ENCODE measurements around the gene DOLPP1.

The DOLPP1 gene

DNA sequence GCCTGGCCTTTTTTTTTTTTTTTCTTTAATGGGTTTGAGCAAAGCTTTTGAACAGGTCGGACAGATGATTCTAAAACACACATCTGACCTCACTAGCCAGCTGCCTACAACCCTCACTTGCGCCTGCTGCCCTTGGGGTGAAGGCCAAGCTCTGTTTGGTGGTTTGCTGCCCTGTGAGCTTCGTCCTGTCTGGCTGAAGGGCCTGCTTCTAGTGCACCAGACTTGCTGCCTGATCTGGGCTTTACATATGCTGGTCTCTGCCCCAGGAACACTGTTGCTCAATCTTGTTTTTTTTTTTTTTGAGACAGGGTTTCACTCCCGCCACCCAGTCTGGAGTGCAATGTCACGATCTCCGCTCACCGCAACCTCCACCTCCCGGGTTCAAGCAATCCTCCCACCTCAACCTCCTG is 16.4 kb upstream of the DOLPP1 start:
- no peak for DNase-seq (ENCODE audit: low read depth in 2 of 2)

DNA sequence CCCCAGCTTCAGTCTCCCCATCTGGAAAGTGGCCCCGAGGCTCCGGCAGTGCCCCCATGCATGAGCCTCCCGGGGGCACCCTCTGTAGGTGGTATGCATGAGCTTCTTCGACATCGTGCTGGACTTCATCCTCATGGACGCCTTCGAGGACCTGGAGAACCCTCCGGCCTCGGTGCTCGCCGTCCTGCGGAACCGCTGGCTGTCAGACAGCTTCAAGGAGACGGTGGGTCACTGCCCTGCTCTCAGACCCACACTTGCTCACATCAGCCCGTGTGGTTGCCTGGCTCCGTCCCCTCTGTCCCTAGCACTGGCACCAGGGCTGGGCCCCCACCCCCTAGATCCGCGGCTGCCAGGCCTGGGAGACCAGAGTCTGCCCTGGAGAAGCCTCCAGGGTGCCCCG is 12.8 kb upstream of the DOLPP1 start:
- DNase-seq (ENCODE audit: low read depth in 2 of 2), result no peak

DNA sequence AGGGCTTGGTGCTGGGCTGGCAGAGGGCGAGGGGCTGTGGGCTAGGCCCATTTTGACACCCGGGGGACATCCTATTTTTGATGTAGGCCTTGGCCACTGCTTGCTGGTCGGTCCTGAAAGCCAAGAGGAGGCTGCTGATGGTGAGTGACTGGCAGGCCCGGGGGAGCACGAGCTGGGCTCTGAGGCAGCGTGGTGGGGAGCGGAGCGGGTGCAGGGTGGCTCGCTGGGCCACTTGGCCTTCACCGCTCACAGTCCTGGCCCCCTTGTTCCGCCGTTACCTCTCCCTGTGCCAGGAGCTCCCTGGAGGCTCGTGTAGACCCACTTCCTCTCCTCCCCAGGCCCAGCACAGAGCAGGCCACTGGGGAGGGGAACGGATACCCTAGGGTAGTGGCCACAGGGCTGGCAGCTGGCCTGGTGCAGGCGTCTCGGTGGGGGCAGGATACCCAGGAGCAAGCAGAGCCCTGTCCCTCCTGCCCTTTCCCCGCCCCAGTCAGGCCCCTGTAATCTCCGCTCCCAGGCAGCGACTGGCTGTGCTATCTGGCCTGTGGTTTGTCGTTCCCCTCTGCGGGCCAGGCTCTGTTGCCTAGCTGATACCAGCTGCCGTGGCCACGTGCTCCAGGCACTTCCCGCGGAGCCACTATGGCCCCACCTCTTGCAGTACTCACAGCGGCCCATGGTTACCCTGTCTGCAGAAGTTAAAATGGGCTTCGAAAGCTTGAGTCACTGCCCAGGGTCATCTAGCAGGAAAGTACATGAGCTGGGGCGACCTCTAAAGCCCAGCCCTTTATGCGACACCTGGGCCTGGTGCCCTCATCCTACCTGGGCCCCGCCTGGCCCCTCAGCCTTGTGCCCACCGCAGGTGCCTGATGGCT is 11.7 kb upstream of the DOLPP1 start:
- DNase-seq (ENCODE audit: low read depth in 2 of 2), result peak; percentile 28 to 34

DNA sequence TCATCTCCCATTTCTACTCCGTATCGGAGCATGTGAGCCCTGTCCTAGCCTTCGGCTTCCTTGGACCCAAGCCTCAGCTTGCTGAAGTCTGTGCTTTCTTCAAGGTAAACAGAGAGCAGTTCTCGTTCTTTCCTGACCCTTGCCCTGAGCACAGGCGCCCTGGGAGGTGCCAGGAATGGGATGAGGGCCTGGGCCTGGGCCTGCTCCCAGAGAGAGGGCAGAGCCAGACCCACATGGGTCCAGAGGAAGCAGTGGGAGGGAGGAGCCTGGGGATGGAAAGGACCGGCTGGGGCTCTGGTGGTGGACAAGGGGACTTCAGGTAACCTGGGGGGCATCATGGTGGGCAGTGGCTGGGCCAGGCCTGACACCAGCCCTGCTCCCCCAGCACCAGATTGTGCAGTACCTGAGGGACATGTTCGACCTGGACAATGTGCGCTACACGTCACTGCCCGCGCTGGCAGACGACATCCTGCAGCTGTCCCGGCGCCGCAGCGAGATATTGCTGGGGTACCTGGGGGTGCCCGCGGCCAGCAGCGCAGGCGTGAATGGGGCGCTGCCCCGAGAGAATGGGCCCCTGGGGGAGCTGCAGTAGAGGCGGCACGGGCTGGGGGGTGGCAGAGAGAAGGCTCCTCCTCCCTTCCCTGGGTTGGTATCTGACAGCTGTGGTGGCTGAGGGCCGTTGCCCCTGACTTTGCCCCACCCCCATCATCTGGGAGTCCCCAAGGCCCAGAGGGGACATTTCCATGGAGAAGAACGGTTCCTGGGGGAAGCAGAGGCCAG is 10.9 kb upstream of the DOLPP1 start:
- no peak for DNase-seq (ENCODE audit: low read depth in 2 of 2)

DNA sequence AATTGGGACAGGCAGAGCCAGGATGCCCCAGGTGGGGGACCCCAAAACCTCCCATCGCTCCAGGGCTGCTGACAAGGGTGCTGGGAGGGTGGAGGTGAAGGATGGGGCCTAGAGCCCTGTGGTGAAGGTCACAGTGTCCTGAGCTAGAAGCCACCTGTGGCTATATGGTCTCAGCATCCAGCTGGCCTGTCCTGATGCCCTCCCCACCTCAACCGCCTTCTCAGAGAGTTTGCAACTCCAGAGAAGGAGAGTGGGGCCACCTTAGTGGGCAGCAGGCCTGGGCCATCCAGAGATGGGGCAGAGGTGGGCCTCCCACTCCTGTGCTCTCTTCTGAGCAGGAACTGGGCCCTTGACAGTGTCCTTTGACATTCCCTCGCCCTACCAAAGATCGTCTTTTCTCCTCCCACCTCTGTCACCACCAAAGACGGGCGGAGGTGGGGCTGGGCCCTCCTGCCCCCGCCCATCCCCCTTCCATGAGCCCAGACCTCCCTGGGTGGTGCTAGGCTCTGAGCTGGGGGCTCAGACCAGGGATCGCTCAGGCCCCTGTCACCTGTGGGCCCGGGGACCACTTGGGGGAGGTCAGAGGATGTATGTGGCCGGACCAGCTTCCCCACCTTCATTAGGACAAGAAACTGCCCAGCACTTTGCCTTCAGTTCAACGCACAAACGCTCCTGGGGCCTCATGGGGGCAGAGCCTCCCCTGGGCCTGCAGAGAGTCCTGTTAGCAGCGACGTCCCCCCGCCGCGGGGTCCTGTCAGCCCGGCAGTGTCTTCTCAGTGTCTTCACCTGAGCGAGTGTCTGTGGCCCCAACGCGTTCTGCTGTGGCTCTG is 10.0 kb upstream of the DOLPP1 start:
- DNase-seq (ENCODE audit: low read depth in 2 of 2), result no peak

DNA sequence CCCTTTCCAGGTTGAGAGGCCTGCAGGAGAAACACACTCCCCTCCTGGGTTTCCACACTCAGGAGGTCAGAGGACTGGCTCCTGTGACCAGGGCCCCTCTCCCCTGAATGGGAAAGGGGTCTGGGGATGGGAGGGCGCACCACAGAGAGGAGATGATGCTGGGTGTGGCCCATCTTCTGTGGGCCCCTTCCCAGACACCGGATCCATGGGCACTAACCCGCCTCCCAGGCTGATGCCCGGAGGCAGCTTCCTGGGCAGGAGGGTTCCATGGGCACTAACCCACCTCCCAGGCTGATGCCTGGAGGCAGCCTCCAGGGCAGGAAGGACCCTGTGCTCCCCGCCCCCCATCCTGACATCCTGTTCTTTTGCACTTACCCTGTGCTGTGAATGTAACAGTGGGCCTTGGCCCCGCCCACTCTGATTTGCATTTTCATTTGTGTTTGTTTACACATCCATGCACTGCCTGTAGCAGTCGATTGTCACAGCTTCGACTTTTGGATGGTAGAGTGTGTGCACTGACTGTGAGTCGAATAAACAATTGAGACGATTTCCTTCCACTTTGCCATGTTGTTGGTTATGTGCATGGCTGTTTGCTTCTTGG is 9.3 kb upstream of the DOLPP1 start:
- DNase-seq (ENCODE audit: low read depth in 2 of 2), result no peak

DNA sequence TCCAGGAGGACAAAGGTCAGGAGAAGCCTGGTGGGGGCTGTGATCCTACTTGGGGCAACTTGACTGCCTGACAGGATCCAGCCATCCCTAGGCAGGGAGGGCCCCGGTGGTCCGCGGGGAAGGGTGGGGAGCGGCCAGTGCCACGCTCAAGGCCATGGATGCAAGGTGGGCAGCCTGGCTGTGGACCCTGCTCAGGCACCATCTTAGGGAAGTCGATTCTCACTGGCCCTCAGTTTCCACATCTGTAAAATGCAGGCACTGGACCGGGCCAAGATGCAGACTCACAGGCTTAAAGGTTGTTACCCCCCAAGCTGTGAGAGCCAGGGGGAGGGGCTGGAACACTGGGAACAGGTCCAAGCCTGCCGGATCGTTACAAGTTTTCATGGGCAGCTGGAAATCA is 8.7 kb upstream of the DOLPP1 start:
- DNase-seq (ENCODE audit: low read depth in 2 of 2), result no peak

DNA sequence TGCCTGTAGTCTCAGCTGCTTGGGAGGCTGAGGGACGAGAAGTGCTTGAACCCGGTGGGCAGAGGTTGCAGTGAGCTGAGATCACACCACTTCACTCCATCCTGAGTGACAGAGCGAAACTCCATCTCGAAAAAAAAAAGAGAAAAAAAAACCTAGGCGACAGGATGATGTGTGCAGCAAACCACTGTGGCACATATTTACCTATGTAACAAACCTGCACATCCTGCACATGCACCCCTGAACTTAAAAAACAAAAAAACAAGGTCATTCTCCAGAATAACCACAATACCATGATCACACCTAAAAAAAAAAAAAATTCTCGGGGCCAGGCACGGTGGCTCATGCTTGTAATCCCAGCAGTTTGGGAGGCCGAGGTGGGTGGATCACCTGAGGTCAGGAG is 7.5 kb upstream of the DOLPP1 start:
- DNase-seq (ENCODE audit: low read depth in 2 of 2), result no peak

DNA sequence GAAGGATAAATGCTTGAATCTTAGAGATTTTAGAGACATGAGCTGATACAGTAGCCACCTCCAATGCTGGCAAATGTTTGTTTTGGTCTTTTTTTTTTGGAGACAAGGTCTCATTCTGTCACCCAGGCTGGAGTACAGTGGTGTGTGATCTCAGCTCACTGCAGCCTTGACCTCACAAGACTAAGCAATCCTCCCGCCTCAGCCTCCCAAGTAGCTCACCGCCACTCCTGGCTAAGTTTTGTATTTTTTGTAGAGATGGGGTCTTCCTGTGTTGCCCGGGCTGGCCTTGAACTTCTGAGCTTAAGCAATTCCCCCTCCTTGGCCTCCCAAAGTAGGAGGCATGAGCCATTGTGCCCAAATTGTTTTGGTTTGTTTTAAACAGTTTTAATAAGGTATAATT is 6.8 kb upstream of the DOLPP1 start:
- no peak for DNase-seq (ENCODE audit: low read depth in 2 of 2)

DNA sequence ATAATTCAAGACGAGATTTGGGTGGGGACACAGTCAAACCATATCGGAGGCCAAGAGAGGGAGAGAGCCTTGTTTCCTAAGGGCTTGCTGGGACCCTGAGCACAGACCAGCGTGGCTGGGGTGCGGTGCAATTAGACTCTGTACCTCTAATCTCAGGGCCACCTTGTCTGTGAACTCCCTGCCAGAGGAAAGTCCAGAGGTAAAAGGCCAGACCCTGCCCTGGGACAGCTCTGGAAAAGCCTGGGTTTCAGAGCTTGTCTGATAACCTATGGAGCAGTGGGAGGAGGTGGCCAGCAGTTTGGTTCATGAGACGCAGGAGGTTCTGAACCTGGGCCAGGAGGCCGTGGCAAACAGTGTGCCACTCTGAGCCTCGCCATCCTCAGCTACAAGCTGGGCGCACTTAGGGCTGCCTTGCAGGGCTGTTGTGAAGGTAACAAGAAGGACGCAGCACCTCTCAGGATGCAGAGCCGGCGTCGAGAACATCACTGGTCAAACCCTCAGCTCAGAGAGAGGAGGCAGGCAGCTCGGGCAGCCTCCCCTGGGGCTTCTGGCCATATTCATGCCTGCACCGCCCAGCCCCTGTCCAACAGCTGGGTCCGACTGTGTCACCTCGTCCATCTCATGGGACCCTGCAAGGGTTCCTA is 4.8 kb upstream of the DOLPP1 start:
- DNase-seq (ENCODE audit: low read depth in 2 of 2), result no peak

DNA sequence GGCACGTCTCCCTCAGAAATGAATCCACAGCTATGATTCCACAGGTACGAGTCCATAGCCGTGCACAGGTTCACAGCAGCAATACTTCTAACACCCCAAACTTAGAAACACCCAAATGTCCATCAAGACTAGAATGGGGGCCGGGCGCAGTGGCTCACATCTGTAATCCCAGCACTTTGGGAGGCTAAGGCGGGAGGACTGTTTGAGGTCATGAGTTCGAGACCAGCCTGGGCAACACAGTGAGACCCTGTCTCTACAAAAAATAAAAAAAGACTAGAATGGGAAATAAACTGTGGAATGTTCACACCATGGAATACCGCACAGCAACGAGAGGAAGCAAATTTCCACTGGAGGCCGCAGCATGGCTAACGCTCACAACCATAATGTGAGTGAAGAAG is 4.3 kb upstream of the DOLPP1 start:
- no peak for DNase-seq (ENCODE audit: low read depth in 2 of 2)

DNA sequence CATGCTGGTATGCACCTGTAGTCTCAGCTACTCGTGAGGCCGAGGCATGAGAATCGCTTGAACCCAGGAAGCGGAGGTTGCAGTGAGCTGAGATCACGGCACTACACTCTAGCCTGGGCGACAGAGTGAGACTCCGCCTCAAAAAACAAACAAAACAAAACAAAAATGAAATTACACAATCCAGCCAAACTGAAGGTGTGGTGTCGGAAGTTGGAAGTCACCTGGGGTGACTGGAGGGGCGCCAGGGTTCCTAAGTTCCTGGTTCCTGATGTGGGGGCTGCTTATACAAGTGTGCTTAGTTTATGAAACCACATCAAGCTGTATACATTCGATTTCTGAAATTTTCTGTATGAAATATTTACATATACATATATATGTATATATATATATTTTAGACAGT is 3.7 kb upstream of the DOLPP1 start:
- DNase-seq (ENCODE audit: low read depth in 2 of 2), result no peak

DNA sequence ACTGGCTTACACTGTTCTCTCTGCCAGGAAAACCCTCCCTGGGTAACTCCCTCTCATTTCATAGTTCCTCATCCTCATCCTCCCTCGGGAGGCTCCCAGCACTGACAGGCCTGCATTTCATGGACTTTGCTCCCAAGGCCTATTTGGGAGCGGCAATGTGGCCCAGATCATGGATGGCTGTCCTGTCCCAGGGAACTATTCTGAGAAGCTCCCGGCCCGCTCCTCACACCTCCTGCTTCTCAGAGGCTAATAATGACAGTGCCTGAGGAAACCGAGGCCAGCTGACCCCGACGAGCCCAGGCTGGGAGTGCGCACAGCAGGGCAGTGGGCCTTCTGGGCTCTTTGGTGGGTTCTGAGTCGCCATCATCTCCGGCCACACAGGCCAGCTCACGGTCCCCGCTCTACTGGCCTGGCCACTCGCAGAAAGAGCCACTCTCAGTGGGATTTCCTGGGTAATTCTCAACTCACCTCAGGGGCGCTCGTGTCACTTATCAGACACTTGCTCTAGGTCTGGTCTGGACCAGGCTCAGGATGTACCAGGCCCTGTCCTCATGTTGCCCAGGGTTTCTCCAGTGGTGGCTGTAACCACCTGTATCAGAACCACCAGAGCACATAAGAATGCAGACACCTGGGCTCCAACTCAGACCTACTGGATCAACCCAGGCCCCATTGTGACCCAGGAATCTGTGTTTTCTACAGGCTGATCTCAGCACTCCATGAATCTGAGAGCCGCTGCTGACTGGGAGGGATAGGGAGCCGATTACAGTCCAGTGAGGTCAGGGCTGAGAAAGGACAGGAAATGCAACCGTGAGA is 2.0 kb upstream of the DOLPP1 start:
- DNase-seq (ENCODE audit: low read depth in 2 of 2), result no peak

DNA sequence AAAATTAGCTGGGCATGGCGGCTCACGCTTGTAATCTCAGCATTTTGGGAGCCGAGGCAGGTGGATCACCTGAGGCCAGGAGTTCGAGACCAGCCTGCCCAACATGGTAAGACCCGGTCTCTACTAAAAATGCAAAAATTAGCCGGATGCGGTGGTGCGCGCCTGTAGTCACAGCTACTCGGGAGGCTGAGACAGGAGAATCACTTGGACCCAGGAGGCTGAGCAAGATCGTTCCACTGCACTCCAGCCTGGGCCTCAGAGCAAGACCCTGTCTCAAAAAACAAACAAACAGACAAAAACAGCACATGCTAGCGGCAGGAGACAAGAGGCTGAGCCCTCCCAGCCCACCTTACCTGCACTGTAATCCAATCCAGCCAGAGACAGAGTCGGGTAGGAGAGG is 1.1 kb upstream of the DOLPP1 start:
- DNase-seq (ENCODE audit: low read depth in 2 of 2), result no peak

DNA sequence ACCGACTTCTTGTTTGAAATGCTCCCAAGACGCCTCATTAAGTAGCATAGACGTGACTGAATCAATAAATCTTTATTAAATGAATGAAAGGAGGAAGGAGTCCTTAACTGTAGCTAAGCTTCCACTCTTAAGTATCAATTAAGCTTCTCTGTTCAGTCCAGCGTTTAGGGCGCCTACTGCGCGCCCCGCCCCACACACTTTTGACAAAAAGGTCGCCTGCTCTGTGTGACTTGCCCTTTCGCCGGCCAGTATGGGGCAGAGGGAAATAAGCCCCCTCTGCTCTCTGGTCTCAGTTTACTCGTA is 662 bp upstream of the DOLPP1 start:
- DNase-seq (ENCODE audit: low read depth in 2 of 2), result no peak

DNA sequence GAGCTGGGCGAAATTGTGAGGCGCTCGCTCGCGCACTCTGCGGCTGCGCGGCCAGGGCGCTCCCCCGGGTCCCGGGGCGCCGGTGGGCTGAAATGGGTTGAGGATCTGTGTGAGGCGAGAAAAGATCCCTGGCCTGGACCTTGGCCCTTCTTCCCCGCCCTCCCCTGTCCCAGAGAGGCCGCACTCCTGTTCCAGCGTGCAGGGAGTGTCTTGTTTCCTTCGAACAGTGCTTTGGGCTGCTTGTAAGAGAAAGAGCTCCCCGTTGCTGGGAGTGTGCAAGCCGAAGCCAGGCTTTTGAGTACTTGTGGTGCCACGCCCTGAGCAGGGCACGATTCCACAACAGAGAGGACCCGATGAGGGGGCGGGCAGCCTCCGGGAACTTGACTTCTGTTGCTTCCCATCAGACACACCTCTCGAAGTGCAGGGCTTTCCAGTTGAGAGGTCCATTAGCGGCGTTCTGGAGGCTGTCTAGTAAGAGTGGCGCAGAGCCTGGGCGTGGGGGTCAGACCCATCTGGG is 535 bp downstream of the DOLPP1 start:
- DNase-seq (ENCODE audit: low read depth in 2 of 2), result no peak

DNA sequence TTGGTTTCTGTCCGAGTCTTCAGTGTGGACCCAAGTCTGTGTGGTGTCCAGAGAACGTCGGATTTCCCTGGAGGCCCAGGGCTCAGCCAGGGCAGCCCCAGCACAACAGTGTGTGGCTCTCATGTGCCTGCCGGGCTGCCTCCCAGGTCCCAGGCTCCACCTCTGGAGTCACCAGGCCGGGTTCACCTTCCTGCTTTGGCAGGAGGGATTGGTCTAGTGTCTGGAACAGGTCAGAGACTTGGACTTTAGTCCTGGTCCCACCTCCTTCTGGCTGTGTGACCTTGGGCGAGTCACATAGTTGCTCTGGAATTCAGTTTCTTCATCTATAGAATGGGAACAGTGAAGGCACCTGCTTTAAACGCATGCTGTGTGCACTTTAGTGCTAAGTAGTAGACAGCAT is 3.2 kb downstream of the DOLPP1 start:
- no peak for DNase-seq (ENCODE audit: low read depth in 2 of 2)

DNA sequence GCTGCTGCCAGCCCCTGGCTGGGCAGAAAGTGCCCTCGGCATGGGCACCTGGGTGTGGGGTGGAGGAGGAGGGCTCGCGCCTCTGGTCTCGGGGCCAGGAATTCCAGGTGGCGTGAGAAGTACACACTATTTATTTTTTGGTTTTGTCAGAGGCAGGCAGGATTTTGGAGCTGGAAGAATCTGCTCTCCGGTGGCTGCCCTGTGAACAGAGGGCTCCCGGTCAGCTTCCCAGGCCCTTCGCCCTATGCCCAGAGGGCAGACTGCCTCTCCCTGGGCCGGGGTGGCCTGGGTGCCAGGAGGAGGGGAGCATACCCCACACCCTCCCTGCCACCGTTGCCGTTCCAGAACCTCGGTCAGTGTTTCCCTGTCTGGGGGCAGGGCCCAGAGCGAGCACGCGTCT is 8.3 kb downstream of the DOLPP1 start:
- DNase-seq (ENCODE audit: low read depth in 2 of 2), result no peak

DNA sequence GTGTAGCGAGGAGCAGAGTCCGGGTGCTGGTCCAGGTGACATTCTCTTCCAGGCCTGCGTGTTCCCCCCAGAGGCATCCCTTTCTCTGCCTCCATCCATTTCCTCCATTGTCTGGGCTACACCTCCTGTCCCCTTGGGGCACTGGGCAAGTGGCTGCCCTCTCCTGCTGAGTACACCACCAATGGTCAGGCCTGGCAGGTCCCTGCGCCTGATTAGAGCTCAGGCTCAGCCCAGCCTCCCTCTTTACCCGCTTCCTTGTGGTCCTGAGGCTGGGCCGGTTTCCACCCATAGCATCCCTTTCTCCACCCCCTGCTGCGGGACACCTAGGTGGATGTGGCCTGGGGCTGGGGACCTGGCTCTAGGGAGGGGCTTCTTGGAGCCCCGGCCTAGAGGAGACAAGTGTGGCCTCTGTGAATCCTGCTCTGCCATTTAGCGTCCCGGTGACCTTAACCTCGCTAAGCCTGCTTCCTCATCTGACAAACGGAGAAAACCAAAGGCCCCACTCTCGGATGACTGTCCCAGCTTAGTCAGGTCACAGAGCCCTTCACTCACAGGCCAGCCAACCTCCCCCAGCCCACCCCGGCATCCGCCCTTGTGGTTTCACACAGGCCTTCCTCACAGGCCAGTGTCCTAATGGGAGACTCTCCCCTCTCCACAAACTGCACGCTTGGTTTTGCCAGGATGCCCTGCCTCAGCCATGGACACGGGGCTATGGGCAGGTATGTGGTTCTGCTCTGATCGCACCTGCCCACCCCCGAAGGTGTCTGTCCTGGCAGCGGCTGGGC is 12.9 kb downstream of the DOLPP1 start:
- DNase-seq (ENCODE audit: low read depth in 2 of 2), result no peak

Measured in stimulated activated CD8-positive, alpha-beta memory T cell treated with anti-CD3 and anti-CD28 coated beads, Interleukin-15, amount 100 ng/mL, for 4 hours (primary cell).